NCI-H1048 (cell line): Measurements from ENCODE around the gene ZFYVE28.

Experiments used
- DNase-seq: peaks from one replicate; lab custom pipeline; 2025; lab: John Stamatoyannopoulos, UW

The ZFYVE28 gene

DNA sequence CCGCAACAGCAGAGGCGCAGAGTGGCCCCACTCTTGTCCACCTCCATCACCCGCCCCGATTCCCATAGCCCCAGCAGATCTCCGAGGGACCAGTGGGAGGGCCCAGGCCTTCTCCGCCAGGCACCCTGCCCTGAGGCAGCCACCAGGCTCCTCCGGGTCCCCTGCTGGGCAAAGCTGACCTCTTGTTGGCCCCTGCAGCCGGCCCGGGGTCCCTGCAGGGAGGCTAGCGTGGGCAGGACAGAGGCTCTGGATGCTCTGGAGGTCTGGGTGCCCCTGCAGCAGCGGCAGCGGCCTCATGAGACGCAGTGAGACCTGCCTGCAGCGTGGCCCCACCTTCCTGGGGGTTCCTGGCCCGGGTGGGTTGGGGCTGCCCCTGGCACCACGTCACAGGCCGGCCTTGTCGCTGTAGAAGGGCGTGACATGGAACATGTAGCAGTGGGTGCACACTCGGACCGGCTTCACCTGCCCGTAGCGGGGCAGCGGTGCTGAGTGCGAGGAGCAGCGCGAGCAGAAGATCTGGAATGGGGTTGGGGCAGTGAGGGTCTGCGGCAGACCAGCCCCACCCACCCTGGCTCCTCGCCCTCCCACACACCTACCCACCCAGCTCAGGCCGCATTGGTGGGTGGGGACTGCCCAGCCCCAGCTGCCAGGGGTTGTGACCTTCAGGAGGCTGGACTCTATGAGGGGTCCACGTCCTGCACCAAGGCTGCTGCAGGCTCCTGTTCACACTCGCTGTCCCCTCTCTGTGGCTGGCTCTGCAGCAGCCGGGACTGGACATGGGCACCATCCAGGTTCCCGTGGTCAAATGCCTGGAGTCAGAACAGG lies 147.9 kb downstream of the ZFYVE28 start:
- DNase-seq, result no peak

DNA sequence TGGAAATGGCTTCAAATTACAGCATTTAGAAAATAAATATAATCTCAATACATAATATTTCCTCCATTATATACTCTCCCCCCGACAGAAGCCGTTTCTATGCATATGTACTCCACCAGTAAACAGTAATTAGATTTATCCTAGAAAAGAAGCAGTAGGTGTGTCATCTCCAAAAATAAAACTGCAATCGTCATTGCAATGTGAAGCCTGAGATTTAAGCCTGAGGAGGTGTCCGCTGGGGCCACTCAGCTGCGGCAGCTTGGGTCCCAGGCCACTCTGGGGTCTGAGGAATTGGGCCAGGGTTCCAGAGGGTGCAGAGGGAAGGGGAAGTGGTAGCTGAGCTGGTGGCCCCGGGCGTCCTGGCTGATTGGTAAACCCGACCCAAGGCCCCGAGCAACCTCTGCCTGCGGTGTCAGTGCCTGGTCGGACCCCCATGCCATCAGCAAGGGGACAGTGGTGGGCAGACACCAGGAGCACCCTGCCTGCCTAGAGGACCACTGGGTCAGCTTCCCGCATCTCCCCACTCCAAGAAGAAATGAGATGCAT lies 148.8 kb downstream of the ZFYVE28 start:
- no peak for DNase-seq

DNA sequence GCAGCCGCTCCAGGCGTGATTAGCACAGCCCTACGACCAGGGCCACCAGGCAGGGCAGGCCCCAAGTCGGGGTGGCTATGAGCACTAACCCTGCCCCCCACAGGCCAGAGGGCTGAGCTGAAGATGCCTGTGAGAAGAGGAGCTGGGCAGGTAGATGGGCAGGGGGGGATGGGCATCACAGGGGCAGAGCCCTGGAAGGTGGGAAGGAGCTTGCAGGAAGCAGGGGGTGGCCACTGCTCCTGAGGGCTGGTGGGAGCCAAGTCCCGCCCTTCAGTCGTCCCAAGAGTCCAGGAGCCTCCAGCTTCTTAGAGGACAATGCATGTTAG lies 149.3 kb downstream of the ZFYVE28 start:
- DNase-seq, result no peak

DNA sequence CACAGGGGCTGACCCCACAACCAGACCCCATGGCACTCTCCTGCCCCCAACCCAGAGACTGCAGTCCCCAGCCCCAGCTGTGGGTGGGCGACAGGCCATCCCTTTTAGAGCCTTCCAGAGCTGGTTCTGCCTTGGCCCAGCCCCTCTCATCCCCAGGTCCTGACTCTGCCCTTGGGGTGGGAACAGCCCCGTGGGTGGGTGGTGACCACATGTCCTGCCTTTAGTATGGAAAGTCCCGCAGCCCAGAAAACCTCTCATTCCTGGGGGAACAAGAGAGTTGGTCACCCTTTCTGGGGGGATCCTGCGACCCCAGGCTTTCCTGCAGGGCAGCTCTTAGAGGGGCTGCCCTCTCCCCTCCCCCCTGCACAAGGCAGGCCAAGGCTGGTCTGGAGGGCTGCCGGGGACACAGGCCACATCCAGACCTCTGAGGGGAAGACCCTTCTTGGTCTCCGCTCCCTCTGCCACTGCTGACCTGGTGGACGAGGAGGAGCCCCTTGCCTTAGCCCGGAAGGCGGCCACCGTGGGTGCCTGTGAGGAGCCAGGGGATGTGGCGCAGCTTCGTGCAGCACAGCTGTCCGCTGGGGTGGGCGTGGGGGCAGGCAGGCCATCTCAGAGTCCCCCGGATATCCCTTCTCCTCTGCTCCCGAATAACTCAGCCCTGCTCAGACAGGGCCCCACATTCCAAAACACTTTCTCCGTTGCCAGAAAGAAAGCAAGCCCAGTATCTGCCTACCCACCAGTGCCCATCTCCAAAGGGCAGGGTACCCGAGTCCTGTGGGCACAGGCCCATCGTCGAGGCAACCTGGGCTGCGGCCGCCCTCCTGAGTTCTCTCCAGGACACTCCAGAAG lies 149.9 kb downstream of the ZFYVE28 start:
- DNase-seq, result no peak

DNA sequence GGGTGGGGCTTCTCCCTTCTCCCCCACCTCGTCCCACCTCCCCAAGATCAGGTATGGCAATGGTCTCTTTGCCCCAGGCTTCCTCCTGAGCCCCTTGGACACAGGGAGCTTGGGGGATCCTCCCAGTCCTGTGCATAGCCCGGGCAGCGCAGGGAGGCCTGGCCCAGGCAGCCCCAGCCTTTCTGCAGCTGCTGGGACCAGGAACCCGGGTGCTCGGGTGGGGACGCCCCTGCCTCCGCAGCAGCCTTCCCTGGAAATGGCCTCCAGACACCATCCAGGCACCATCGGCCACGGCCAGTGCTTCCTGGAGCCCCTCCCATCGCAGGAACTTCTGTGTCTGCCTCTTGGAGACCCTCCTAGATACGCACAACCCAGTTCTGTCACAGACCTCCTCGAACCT lies 150.6 kb downstream of the ZFYVE28 start:
- DNase-seq, result no peak

DNA sequence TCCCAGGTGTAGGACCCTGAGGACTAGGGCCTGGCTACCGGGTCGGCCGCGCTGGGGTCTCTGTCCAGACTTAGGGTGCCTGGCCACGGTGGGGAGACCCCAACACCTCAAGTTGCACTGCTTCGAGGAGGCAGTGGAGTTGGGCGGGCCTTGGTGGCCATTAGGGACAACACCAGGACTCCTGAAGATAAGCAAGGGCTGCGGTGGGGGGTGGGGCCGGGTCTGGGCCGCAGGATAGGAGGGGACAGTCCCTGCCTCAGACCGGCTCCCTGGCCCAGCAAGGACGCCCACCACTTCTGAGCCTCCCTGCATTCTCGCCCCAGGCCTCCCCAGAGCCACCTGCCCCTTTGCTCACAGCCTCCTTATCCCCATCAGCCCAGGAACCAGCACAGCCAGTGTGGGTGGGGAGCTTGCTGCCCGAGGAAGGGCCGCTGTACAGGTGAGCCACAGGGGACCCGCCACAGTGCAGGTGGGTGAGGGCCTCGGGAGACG lies 151.1 kb downstream of the ZFYVE28 start:
- no peak for DNase-seq

DNA sequence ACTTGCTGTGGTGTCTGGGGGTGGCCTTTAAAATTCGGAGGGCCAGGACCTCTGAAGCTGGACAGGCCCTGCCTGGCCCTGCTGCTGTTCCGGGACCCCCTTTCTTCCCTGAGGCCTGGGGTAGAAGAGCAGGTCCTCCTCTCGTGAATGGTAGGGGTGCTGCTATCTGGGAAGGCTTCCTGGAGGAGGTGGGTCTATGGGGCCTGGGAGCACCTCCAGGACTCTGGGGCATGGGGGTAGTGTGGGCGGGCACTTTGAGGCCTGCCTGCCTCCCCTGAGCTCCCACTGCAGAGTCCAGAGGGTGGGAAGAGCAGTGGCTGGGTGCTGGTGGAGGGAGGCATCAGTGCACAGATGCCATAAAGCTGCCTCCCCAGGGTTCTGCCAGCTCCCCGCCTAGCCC lies 151.6 kb downstream of the ZFYVE28 start:
- no peak for DNase-seq

DNA sequence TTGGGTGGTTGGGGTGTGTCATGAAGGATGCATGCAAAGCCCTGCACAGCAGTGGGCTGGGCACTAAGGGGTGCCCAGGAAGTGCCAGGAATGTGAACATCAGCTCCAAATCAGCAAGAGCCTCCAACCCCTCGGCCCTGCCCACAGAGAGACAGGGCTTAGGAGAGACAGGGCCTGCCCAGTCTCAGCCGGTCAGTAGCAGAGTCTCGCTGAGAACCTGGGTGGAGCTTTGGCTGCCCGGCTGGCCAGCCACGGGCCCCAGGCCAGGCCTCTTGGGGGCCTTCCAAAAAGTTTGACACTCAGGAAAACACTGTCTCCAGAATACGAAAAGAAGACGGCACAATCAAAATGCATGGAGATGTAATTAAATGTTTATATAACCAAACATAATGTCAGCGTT lies 152.3 kb downstream of the ZFYVE28 start:
- DNase-seq, result no peak

DNA sequence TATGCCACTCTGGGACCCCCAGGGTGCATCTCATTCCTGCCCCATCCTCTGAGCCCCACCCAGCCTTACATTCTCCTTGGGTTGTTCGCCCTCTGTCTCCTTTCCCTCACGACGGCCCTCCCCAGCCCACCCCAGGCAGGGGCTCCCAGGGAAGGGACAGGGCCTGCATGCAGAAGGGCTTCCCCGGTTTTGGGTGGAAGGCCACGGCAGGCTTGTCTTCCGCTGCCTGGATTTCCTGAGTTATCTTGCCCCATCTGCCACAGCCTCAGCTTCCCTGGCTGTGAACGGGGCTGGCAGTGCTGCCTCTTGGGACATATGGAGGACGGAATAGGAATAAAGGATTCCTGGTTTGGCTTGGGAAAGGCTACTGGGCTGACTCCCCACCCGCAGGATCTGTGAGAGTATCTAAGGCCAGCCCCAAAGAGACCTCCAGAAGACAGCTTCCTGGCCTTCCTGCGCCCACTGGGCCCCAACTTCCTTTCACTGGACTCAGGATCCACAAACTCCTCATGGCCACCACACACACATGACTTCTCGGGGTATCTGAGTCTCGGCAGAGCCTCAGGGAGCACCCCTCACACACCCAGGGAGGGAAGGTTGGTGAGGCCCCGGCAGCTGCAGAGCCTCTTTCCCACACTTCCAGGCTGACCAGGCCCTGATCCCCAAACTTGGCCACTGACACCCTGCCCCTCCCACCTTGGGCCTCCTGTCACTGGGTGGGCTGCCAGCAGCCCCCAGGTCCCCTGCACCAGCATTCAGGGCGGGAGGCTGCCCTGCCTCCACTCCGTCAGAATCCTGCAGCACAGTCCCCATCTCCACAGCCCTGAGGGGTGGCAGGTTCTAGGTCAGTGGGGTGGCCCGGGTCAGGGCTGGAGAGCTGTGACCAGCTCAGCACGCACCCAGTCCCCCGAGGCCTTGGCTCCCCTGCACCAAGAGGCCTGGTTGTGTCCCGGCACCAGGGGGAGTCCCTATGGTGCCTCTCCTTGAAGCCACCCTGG lies 153.0 kb downstream of the ZFYVE28 start:
- DNase-seq, result no peak

DNA sequence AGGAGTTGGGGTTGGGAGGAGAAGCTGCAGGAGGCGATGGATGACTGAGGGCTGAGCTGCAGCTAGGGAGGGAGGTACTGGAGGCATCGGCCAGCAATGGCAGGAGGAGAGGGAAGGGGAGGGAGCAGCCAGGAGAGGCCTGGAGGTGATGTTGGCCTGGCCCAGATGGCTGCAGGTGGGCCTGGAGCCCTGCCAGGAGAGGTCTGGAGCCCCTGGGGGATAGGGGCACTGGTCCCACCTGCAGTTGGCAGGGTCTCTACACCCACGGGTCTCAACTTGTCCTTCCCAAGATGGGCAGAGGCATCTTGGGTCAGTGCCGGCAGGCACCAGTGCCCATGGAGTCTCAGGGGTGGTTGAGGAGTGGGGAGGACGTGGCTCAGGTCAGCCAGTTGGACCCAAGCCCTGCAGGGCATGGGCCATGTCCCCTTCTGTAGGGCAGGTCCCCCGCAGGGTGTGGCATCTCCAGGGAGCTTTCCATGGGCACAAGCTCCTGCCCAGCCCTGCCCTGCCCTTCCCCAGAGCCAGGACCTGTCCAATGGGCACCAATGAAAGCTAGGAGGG lies 153.9 kb downstream of the ZFYVE28 start:
- DNase-seq, result no peak

DNA sequence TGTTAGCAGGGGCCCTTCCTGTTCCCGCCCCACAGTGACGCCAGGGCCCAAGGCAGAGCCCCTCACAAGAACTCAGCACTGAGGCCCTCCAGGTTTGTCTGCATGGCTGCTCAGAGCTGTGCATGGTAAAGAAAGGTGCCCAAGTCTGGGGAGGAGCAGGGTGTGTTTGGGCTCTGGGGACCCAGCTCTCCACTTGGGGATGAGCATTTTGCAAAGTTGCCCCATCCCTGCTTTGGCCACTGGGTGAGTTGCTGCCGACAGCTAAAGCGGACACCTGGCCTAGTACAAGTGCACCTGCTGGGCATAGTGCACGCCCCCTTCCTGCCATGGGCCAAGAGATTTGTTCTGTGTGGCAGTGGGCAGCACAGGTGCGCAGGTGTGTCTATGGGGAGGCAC lies 154.5 kb downstream of the ZFYVE28 start:
- DNase-seq, result no peak

DNA sequence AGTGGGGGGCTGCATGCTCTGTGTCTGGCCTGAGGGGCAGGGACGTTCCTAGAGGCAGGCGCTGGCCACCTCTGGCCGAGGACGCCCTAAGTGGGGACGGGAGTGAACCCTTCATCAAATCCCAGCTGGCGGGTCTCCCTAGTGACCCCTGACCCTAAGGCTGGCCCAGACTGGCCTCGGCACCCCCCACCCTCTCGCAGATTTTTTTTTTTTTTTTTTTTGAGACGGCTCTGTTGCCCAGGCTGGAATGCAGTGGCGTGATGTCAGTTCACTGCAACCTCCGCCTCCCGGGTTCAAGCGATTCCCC lies 155.5 kb downstream of the ZFYVE28 start:
- no peak for DNase-seq

DNA sequence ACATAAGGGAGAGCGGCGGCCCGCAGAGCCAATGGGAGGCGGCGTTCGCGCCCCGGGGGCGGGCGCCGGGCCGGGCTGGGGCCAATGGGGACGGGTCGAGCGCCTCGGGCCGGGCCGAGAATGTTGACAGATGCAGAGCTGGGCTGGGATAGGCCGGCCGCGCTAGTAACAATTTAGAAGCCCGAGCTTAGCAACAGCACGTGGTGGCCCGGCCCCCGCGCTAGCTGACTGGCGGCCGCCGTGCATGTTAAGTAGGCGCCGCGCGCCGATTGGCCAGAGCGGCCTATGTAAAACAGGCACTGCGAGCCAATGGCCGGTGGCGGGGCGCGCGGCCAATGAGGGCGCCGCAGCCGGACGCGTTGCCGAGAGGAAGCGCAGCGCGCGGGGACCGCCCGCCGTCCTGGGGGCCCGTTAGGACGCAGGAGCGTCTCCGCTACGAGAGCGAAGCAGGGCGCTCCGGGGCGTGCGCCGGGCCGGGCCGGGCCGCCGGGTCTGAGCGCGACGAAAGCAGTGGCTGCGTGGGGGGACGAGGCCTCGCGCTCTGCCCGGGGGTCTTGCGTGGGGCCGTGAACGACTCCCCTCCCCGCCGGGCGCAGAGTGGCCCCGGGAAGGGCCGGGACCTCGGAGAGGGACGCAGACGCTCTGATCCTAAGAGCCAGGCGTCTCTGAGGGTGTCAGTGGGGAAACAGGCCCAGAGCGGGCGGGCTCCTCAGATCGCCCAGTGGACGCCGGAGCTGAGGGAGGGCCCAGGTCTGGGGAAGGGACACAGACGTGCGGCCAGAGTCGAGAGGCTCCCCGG lies 156.1 kb downstream of the ZFYVE28 start:
- peak; percentile 98 for DNase-seq

DNA sequence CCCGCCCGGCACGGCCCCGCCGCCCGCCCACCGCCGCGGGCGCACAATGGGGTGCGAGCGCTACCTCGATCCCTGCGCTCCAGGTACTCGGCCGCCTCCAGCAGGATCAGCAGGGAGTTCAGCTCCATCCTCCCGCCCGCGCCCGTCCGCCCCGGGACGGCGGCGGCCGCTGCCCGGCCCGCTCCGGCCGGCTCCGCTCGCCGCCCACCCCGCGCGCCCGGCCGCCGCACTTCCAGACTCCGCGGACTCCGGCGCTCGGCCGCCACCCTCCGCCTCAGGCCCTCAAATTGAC lies 156.6 kb downstream of the ZFYVE28 start, which contains the start of gene MXD4:
Gene MXD4, minus strand, starts transcription at position 257 of the 292 bp plus-strand sequence. Its CDS starts 129 bp downstream, at position 128.
- no peak for DNase-seq

DNA sequence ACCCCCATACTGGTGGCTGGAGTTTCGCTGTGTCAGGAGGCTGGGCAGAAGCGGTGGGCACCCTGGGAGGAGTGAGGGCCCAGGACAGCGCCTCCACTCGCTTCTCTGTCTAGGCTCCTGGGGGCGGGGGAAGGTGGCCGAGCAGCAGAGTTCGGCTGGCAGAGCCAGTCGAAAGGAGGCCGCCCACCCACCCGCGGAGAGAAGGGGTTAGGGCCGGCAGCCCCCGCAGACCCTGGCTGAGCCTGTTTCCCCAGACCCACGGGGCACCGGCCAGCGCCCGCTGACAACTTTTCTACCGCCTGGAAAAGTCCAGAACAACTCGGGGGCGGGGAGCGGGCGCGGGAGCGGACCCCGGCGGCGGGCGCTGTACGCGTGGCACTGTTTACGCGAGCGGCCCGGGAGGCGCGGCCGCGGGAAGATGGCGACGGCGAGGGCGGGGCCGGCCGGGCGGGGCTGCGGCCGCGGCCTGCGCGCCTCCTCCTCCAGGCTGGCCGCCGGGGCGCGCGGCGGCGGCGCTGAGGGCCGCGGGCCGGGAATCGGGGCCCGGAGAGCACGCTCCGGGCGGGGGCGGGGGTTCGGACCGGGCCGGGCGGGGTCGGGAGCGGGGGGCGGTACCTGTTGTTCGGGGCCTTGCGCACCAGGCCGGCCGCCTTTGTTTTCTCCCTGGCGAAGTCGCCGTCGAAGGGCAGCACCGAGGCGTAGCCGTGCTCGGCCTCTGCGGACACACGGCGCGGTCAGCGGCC lies 157.2 kb downstream of the ZFYVE28 start:
- no peak for DNase-seq

DNA sequence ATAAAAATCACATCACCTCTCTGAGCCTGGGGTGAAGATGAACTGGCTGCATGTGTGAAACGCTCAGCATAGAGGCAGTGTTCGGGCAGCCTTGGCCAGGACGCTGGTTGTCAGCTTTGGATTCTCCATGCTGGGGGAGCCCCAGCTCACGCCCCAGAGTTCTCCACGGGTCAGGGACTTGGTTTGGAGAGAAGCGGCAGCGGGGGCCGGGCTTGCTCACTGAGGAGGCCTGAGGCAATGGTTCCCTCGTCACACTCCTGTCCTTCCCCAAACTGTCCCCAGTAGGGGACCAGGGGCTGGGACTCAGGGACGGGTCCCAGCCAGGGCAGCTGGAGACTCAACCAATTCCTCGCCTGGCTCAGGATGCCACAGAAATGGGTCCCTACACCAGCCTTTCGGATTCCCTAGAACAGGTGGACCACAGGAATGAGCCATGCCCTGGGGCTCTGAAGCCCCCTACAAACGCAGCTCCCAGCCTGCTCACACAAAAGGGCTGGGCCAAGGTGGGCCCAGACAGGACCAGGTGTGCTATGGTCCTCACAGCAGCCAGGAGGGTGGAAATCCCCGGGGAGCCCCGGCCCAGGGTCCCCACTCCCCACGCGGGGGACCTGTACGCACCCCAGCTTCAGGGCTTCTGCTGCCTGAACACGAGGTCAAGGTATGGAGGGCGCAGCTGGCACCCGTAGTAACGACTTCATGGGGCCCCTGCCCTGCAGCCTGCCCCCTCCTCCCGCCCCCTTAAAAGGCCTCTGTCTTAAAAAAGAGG lies 157.9 kb downstream of the ZFYVE28 start:
- no peak for DNase-seq

DNA sequence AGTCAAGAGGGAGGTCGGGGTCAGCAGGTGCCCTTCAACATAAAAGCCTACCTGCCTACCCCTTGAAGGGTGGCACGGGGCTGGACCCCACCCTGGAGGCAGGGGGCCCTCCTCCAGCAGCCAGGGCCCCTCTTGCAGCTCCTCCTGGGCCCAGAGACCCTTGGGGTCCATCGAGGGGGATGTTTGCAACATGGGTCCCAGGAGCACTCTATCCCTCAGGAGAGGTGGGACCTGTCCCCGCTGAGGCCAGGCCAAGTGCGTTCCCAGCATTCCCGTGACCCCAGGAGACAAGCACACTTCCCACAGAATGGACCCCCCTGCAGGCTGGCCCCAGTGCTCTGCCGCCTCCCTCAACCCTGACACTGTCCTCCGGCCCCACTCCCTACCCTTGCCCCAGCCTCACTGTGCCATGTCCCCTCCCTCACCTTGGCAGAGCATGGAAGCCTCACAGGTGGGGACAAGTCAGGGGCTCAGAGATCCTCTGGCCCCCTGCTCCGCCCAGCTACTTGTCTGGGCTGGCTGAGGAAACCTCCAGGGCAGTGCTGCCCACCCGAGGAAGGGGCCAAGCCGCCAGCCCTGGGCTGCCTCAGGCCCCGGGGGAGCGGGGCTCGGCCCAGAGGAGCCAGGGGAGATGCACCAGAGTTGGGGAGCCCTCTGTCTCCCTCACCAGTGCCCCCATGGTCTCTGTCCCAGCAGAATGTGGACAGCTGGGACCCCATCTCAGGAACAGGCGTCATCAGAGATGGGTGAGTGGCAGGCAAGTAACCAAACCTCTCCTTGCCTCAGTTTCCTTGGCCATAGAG lies 158.7 kb downstream of the ZFYVE28 start:
- no peak for DNase-seq

DNA sequence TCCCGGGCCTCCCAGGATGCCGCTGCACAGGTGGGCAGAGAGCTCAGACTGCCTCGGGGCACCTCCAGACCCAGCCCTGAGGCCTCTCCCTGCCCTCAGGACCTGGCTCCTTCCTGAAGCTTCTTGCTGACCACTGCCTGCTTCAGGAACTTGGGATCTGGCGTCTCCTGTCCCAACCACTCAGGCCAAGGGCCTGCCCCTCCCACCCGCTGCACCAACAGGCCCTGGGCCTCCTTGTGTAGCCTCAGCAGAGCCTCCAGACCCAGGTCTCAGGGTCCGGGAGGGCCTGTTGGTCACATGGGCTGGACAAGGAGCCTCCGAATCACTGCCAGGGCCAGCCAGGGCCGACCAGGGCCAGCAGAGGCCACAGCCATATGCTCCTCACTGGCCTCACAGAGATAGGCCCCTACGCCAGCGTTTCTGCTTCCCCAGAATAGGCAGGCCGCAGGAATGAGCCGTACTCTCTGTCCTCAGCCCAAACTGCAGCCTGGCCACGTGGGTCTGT lies 159.4 kb downstream of the ZFYVE28 start:
- DNase-seq, result no peak
